ENCODE measurements around the gene MRPL4.

GRCh38 chr19:10270180-10270615 lies 18.2 kb downstream of the MRPL4 start:
- TF ChIP-seq, protein P1, sequence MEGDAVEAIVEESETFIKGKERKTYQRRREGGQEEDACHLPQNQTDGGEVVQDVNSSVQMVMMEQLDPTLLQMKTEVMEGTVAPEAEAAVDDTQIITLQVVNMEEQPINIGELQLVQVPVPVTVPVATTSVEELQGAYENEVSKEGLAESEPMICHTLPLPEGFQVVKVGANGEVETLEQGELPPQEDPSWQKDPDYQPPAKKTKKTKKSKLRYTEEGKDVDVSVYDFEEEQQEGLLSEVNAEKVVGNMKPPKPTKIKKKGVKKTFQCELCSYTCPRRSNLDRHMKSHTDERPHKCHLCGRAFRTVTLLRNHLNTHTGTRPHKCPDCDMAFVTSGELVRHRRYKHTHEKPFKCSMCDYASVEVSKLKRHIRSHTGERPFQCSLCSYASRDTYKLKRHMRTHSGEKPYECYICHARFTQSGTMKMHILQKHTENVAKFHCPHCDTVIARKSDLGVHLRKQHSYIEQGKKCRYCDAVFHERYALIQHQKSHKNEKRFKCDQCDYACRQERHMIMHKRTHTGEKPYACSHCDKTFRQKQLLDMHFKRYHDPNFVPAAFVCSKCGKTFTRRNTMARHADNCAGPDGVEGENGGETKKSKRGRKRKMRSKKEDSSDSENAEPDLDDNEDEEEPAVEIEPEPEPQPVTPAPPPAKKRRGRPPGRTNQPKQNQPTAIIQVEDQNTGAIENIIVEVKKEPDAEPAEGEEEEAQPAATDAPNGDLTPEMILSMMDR (IDR thresholded peaks at IDR 0.05; ENCODE audit: low read depth, low read length, missing input control) = no peak
- TF ChIP-seq RXRA (IDR thresholded peaks at IDR 0.05) = no peak

Data from liver (tissue), 3 donors.